HFF-Myc (cell line): Measurements from ENCODE around the gene AXDND1.
A peak's percentile ranks its signal among the peaks of the same experiment; 100 is the strongest.

Experiments
- DNase-seq: peaks from one replicate; pipeline ENCODE4 v3.0.0-alpha.2; 2011; ENCODE audit warnings: low read depth; ENCODE audit errors: extremely low read depth
- H3K4me3 ChIP-seq: replicated peaks from 2 replicates; pipeline ENCODE4 v1.5.1; 2011; ENCODE audit warnings: low read depth, mild to moderate bottlenecking, control low read depth, low read length
- CTCF ChIP-seq: IDR thresholded peaks from 2 replicates; pipeline ENCODE4 v1.5.1; 2012; ENCODE audit warnings: mild to moderate bottlenecking, low read depth, low read length, control low read depth; ENCODE audit errors: missing control alignments

Gene AXDND1, protein sequence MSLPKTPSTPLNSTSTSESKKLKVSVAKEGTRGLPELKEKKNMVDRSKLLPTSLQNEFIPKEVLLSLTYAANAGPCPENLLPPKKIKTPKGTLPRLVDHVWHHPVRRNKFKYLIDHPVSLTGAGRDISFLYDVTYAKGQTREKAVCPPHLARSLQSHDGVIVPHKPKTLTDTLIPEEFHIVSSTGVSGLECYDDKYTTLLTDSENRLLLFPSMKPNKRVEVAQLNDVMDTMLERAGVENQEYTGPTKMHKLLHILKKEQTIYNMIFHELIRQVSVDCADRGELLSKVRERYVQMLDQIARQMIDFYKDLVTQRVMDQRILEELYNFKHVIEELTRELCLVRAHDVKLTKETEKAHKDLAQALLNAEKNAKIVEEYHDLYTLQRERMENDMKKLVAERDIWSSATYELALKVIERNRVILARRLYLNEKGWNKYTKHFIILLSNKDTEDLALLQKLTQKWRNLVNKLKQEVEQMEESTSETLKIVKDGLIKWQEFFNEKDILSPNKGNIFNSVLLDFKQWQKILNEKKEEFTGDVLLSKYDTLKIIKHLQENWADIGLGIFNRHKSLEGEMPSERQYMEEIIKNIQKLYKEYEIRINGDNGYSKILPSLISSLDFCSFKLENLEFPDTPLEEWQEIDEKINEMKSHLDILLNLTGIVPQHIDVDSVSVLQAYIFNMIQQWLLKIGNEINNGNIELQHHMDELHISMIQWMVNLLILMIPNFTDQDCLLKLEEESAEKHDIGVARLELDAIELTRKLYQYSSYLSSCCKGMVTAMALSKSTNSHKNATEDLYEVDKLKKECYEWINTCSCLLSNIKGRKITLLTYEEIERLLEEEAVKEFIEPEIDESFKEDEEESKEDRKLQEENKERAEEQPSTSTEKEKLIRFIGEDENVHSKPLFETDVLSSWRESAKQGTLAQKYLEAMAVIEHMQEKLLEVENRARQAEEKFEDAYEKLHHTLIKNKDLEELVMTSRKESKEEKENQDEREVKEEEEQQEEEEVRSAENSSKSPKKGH

GRCh38 chr1:179365342-179366092 lies at the start of gene AXDND1:
Gene AXDND1 (plus strand): TSS chr1:179365971. CDS start chr1:179366510, 539 bp downstream.
- H3K4me3 ChIP-seq = peak within 1 kb of the TSS; percentile 63
- TF ChIP-seq CTCF = no peak

DNA sequence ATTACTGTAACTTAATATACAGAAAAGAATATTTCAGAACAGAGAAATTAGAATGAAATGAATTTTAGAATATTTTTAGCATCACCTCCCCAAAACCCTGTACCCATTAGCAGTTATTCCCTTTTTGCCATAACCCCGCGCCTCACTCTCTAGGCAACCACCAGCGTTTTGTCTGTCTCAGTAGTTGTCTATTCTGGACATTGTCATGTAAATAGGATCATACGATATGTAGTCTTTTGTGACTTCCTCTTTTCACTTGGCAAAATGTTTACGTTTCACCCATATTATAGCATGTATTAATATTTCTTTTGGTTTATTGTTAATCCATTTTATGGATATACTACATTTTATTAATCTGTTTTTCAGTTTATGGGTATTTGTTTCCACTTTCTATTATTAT lies 47.3 kb upstream of the AXDND1 start:
- DNase-seq = no peak
- no peak for TF ChIP-seq CTCF

More at GRCh38 chr1:179365342-179366092, at the start of gene AXDND1:
- peak; percentile 46 for DNase-seq

DNA sequence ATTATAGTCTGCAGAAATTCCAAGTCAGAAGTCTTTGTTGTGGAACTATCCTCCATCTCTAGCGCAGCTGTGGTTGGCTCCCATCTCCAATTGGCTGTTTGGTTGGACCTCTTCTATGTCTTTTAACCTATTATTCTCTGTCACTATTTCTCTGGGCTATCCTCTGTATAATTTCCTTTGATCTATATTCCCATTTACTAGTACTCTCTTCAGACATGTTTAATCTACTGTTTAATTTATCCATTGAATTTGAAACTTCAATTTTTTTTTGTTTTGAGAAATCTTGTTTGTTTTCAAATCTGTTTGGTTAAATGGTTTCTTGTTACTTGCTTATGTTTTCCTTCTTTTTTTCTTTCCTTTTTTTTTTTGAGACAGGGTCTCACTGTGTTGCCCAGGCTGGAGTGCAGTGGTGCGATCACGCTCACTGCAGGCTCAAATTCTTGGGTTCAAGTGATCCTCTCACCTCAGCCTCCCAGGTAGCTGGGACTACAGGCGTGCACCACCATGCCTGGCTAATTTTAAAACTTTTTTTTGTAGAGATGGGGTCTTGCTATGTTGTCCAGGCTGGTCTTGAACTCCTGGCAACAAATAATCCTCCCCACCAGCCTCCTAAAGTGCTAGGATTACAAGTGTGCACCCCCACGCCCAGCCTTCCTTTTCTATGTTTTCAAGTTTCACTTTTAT lies 44.1 kb upstream of the AXDND1 start:
- DNase-seq = no peak
- TF ChIP-seq CTCF = no peak
- no peak overlapping the region for H3K4me3 ChIP-seq

More for the DNA sequence above, 47.3 kb upstream of the AXDND1 start:
- no peak overlapping the region for H3K4me3 ChIP-seq

DNA sequence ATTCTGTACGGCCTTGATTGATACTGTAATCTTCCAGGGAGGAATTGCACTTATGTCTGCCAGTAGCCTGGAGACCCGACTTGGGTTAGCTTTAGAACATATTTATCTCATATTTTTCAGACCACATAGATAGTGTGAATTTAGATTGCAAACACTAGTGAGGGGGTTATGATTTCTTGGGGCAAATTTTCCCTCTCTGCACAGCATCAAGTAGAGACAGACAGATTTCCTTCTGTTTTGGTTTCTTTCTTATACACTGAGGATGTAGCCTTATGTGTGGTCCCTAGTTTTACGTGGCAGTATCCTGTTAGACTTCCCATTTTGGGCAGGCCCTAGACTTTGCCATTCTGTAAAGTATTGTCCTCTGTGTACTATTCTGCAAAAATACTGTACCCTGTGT lies 43.2 kb upstream of the AXDND1 start:
- no peak for DNase-seq
- no peak overlapping the region for H3K4me3 ChIP-seq

DNA sequence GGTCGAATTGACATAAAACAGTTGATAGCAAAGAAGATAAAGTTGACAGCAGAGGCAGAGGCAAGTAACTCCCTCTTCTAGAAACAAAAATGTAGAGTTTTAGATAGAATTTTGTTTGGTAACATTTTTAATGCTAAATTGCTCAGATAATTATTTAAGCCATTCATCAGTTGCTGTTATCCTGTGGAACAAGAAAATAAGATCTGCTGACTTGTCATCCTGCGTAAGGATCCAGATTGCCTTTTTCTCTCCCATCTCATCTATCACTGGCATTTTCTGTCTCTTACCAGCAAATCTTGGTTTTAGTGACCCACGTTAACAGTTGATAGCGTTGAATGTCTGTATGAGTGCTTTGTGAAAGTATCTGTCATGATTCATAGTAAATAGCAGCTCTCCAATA lies 42.3 kb upstream of the AXDND1 start:
- no peak for TF ChIP-seq CTCF
- no peak for DNase-seq
- no peak overlapping the region for H3K4me3 ChIP-seq

More for the DNA sequence above, 43.2 kb upstream of the AXDND1 start:
- no peak for TF ChIP-seq CTCF

DNA sequence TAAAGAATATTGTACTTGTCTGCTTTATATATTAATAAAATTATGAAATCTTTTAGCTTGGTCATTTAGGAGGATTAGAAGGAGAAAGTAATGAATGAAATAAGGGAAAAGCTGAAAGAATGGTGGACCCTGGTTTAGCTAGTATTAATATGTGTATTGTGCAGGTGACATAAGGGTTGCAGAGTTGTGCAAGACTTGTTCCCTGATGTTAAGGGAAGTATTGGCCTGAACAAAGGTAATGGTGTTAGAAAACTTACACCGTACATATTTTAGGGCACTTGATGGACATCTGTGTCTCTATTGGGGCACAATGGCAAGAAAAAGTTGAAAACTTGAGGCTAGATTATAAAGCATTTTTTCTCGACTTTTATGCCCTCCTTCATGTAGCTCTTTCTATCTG lies 39.9 kb upstream of the AXDND1 start:
- no peak overlapping the region for H3K4me3 ChIP-seq
- TF ChIP-seq CTCF = no peak
- no peak for DNase-seq
